Breast epithelium (tissue), 3 donors: ENCODE measurements around the gene TSPAN10.

ENCODE experiments used
- CTCF ChIP-seq, 3 donors: fragments of 450-650 bp; IDR thresholded peaks; one replicate each; pipeline ENCODE4 v1.5.1; 2016 to 2017; ENCODE audit warnings: antibody characterized with exemption in 3 of 3, mild to moderate bottlenecking in 3 of 3, moderate library complexity in 3 of 3
- POLR2AphosphoS5 ChIP-seq, 3 donors: sonication (generic); formaldehyde crosslinking; IDR thresholded peaks; one replicate each; pipeline ENCODE4 v1.6.1; 2017; ENCODE audit warnings: antibody characterized with exemption in 3 of 3

- TF ChIP-seq CTCF (IDR thresholded peaks at IDR 0.05) (no peak), POLR2AphosphoS5 (IDR thresholded peaks at IDR 0.05) (no peak)
Observed at GRCh38 chr17:81647640-81648012, 10.6 kb downstream of the TSPAN10 start.
